Measurements from ENCODE around the gene HDAC4. TPM values are rescaled to one million over a fixed set of nuclear protein-coding genes. Genes with fewer than 3 reads are reported as not detected.

The HDAC4 gene
- total and polyA plus RNA-seq, 2 of the 4 experiments (the other 2 are of a cell fraction), result 4.1 to 7.2 TPM

DNA sequence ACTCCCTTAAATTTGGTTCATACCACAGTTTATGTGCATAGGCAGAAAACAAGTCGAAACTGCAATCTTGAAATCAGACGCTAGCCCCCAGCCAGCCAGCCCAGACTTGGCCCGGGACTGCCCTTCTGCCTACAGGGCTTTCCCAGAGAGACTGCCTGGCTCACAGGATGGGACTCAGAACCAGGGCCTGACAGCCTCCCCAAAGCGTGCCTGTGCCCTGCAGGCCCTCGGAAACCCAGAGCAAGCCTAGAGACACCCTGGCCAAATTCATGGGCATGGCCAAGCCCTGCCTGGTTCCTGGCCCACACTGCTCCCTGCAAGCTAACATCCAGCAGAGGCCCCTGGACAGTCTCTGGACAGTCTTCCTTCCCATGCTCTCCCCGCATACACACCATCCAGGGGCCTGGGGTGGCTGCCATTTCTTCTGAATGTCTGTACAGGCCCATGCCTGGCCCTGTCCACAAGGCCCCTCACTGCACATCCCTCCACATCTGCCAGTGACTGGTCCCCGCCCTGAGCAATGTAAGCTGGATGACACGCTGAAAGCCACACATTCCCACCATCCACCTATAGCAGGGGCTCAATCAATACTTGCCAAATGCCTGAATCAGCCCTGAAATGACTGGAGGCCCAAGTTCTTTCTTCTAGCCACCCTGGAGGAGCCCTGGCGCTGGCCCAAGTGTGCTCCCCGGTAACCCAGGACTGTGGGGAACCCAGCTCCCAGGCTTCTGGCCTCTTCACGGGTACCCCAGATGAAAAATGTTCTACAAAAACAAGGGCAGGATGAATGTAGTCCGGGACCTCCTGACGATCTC lies 73.1 kb downstream of the HDAC4 start (continued):
- TF ChIP-seq, protein P1, sequence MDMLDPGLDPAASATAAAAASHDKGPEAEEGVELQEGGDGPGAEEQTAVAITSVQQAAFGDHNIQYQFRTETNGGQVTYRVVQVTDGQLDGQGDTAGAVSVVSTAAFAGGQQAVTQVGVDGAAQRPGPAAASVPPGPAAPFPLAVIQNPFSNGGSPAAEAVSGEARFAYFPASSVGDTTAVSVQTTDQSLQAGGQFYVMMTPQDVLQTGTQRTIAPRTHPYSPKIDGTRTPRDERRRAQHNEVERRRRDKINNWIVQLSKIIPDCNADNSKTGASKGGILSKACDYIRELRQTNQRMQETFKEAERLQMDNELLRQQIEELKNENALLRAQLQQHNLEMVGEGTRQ (IDR thresholded peaks at IDR 0.05; ENCODE audit: low read depth, low read length), result no peak
- no peak for TF ChIP-seq MAFK (IDR thresholded peaks at IDR 0.05; ENCODE audit: low read depth, low read length)

Data from IMR-90 (cell line).